Spleen (tissue), 11 donors: ENCODE results near the gene NPAS2. TPM values are rescaled to one million over a fixed set of nuclear protein-coding genes. Genes with fewer than 3 reads are reported as not detected.

Source experiments
- DNase-seq: peaks from one replicate; pipeline ENCODE4 v3.0.0-alpha.2; 2020
- H3K27ac ChIP-seq, 8 donors: fragments of 200-600 bp; sonication (generic) in 7 of 8; 1 replicate in 4 of 8; 2 replicates in 4 of 8; pipeline versions ENCODE4 v1.5.0 to v1.8.0; 2016 to 2021; ENCODE audit warnings: inconsistent platforms in 4 of 8, mild to moderate bottlenecking in 4 of 8, moderate library complexity in 1 of 8
- H3K27me3 ChIP-seq, 7 donors: fragments of 200-600 bp; sonication (generic) in 6 of 7; replicated peaks in 1 of 7; 1 replicate in 4 of 7; 2 replicates in 3 of 7; pipeline versions ENCODE4 v1.5.0 to v1.8.0; 2016 to 2021; ENCODE audit warnings: inconsistent platforms in 3 of 7, mild to moderate bottlenecking in 1 of 7
- H3K36me3 ChIP-seq, 6 donors: fragments of 200-600 bp; sonication (generic) in 5 of 6; 1 replicate in 4 of 6; 2 replicates in 2 of 6; pipeline versions ENCODE4 v1.5.0 to v1.8.0; 2016 to 2021; ENCODE audit warnings: inconsistent platforms in 2 of 6
- H3K4me1 ChIP-seq, 6 donors: fragments of 200-600 bp; sonication (generic) in 5 of 6; 1 replicate in 3 of 6; 2 replicates in 3 of 6; pipeline versions ENCODE4 v1.5.0 to v1.8.0; 2016 to 2021; ENCODE audit warnings: inconsistent platforms in 3 of 6
- H3K4me3 ChIP-seq, 8 donors: fragments of 200-600 bp; sonication (generic) in 7 of 8; 1 replicate in 4 of 8; 2 replicates in 4 of 8; pipeline versions ENCODE4 v1.5.0 to v1.8.0; 2016 to 2021; ENCODE audit warnings: inconsistent platforms in 4 of 8, mild to moderate bottlenecking in 4 of 8, moderate library complexity in 2 of 8
- H3K9me3 ChIP-seq, 8 donors: fragments of 200-600 bp; sonication (generic) in 7 of 8; 1 replicate in 4 of 8; 2 replicates in 4 of 8; pipeline versions ENCODE4 v1.5.0 to v1.8.0; 2016 to 2021; ENCODE audit warnings: inconsistent platforms in 4 of 8
- CTCF ChIP-seq, 11 experiments: fragments of 200-600 bp in 7 of 11; fragments of 450-650 bp in 4 of 11; sonication (generic) in 4 of 11; IDR thresholded peaks in 8 of 11; conservative IDR thresholded peaks in 3 of 11; 1 replicate in 7 of 11; 2 replicates in 4 of 11; pipeline versions ENCODE4 v1.4.0 to v1.8.0; 2016 to 2021; ENCODE audit warnings: antibody characterized with exemption in 11 of 11, inconsistent platforms in 4 of 11, mild to moderate bottlenecking in 1 of 11
- POLR2A ChIP-seq, 3 donors: fragments of 450-650 bp; IDR thresholded peaks; one replicate each; pipeline ENCODE4 v1.5.1; 2017; ENCODE audit warnings: antibody characterized with exemption in 3 of 3, mild to moderate bottlenecking in 1 of 3
- POLR2AphosphoS5 ChIP-seq, 3 donors: sonication (generic); formaldehyde crosslinking; IDR thresholded peaks; one replicate each; pipeline ENCODE4 v1.5.1; 2017; ENCODE audit warnings: antibody characterized with exemption in 3 of 3
- WGBS, 5 donors: extraction: QIAGEN DNeasy Blood & Tissue Kit in 3 of 5; methylation state at CpG; one replicate each; pipeline versions ENCODE4 v1.1.5 to v1.1.7; 2013 to 2018; 5-methylcytosine and 5-hydroxymethylcytosine counted together
- intact Hi-C: fragments of 100-400 bp; cut with DNase I; formaldehyde crosslinking; loops from one replicate; pipeline ENCODE4 v1.15.0; 2023; ENCODE audit warnings: low total_unique reads
- polyA plus RNA-seq, 3 donors: library from polyadenylated mRNA; stranded (reverse); fragments of 200-250 nt; gene quantifications; one replicate each; pipeline ENCODE4 v1.2.1, GENCODE V29; 2013
- total RNA-seq, 7 donors: library from RNA; depleted of rRNA in 3 of 7; stranded (reverse); fragments of >200 nt in 3 of 7; fragmentation: NEBNext Ultra II Directional in 4 of 7; extraction: Animal tissue kit (Norgen Biotek cat#: 25700) in 4 of 7; gene quantifications; one replicate each; pipeline versions ENCODE4 v1.1.0 to v1.2.1, GENCODE V29; 2016 to 2021
- donor health status: healthy with polysubstance abuse.
- donor health status: DM: no; HTN: no; CAD: no; lungs with moderate emphysema.
- donor health status: DM: no; HTN: no; CAD: no.
- donor health status: Bipolar disorder and iron deficiency.
- donor health status: healthy.
- donor health status: DM: no; HTN: no; CAD: no.
- donor health status: DM: yes; HTN: yes; CAD: no.

The NPAS2 gene
- total and polyA plus RNA-seq, 10 donors = 2.4 to 24.1 (median 8.4) TPM

- 80 to 94% (median 87%) methylated on average over 11 of the region's 11 CpGs for WGBS, 5 donors
- intact Hi-C loops = no loop called here
Observed at GRCh38 chr2:101007415-101008345, 187.7 kb downstream of the NPAS2 start.

GRCh38 chr2:101011152-101011551, 191.2 kb downstream of the NPAS2 start:
- intact Hi-C loops = loop anchor here (10.0 kb wide), 1 partner anchor 194 kb away; no protein-coding TSS in a partner anchor

More at GRCh38 chr2:101007415-101008345, 187.7 kb downstream of the NPAS2 start:
- no peak for TF ChIP-seq CTCF (IDR thresholded peaks at IDR 0.05 in 8 of 11, conservative IDR thresholded peaks at IDR 0.05 in 3 of 11)
- TF ChIP-seq POLR2AphosphoS5 (IDR thresholded peaks at IDR 0.05) = peak in 2 of 3 donors; percentile 28 to 50
- Histone ChIP-seq H3K4me1 (peaks cover 11 to 72% (median 42%) of the 10 kb centered on the region in 6 donors), H3K36me3 (peaks cover 0 to 92% (median 81%) of the 10 kb centered on the region in 6 donors), H3K27me3 (no peaks in the 10 kb centered on the region), H3K27ac (no peak overlapping the region), H3K4me3 (no peak overlapping the region), H3K9me3 (no peaks in the 10 kb centered on the region)
- no peak for DNase-seq

DNA sequence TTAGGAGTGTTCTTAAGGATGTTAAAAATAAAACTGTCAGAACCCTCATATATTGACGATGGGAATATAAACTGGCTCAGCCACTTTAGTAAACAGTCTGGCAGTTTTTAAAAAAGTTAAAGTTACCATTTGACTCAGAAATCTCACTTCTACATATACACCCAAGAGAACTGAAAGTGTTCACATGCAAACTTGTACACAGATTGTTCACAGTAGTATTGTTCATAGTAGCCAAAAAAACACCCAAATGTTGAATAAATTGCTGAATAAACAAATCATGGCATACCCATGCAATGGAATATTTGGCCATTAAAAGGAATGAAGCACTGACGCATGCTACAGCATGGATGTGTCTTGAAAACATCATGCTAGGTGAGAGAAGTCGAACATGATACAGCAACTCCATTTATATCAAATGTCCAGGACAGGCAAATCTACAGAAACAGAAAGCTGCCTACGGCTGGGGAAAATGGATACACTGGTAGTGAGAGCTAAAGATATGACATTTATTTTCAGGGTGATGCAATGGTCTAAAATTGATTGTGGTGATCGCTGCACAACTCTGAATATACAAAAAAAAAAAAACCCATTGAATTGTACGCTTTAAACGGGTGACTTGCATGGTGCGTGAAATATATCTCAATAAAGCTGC, 192.2 kb downstream of the NPAS2 start:
- peaks cover 0 to 82% (median 54%) of the 10 kb centered on the region in 6 donors for H3K36me3 ChIP-seq

More at GRCh38 chr2:101011152-101011551, 191.2 kb downstream of the NPAS2 start:
- no peaks in the 10 kb centered on the region for H3K9me3 ChIP-seq
- no peaks in the 10 kb centered on the region for H3K27me3 ChIP-seq
- peaks cover 0 to 89% (median 64%) of the 10 kb centered on the region in 6 donors for H3K36me3 ChIP-seq
- DNase-seq = no peak
- no peak overlapping the region for H3K27ac ChIP-seq
- H3K4me3 ChIP-seq = no peak overlapping the region
- TF ChIP-seq POLR2A (IDR thresholded peaks at IDR 0.05) (no peak), POLR2AphosphoS5 (IDR thresholded peaks at IDR 0.05) (no peak), CTCF (IDR thresholded peaks at IDR 0.05 in 8 of 11, conservative IDR thresholded peaks at IDR 0.05 in 3 of 11) (no peak)
- H3K4me1 ChIP-seq = peaks cover 0 to 44% (median 11%) of the 10 kb centered on the region in 6 donors
- 82 to 87% (median 86%) methylated on average over 10 of the region's 10 CpGs for WGBS, 5 donors

More for the DNA sequence above, 192.2 kb downstream of the NPAS2 start:
- no peaks in the 10 kb centered on the region for H3K9me3 ChIP-seq
- intact Hi-C loops = loop anchor here (10.0 kb wide), 1 partner anchor 193 kb away; no protein-coding TSS in a partner anchor
- TF ChIP-seq CTCF (IDR thresholded peaks at IDR 0.05 in 8 of 11, conservative IDR thresholded peaks at IDR 0.05 in 3 of 11) = no peak
- no peak for TF ChIP-seq POLR2A (IDR thresholded peaks at IDR 0.05)
- no peak for TF ChIP-seq POLR2AphosphoS5 (IDR thresholded peaks at IDR 0.05)
- H3K4me3 ChIP-seq = no peak overlapping the region
- peaks cover 0 to 33% (median 6%) of the 10 kb centered on the region in 6 donors for H3K4me1 ChIP-seq
- DNase-seq = no peak
- no peaks in the 10 kb centered on the region for H3K27me3 ChIP-seq
- WGBS, 5 donors = 66 to 78% (median 69%) methylated on average over 8 of the region's 8 CpGs
- H3K27ac ChIP-seq = peak overlapping the region in 1 of 8 donors; percentile 4
